Right lobe of liver (tissue), 6 donors: ENCODE data around the gene DEFB110. TPM values are rescaled to one million over a fixed set of nuclear protein-coding genes. Genes with fewer than 3 reads are reported as not detected.

Source experiments
- ATAC-seq, 4 donors: fragments of 200-7000 bp; cut with Tn5 transposase; one replicate each; pipeline ENCODE4 v1.9.1; 2020; ENCODE audit warnings: mild to moderate bottlenecking in 4 of 4, moderate library complexity in 4 of 4
- DNase-seq, 3 donors: peaks; one replicate each; pipeline ENCODE4 v3.0.0-alpha.2; 2020
- H3K27ac ChIP-seq, 3 donors: fragments of 200-600 bp; one replicate each; pipeline ENCODE4 v1.8.0; 2022
- H3K27me3 ChIP-seq, 2 donors: fragments of 200-600 bp; one replicate each; pipeline ENCODE4 v1.8.0; 2022
- H3K36me3 ChIP-seq, 4 donors: fragments of 200-600 bp; sonication (generic) in 1 of 4; one replicate each; pipeline versions ENCODE4 v1.5.1 to v1.8.0; 2017 to 2022; ENCODE audit warnings: control low read depth in 1 of 4
- H3K4me1 ChIP-seq, 4 donors: fragments of 200-600 bp; sonication (generic) in 1 of 4; one replicate each; pipeline versions ENCODE4 v1.5.1 to v1.8.0; 2017 to 2022; ENCODE audit warnings: control low read depth in 1 of 4
- H3K4me3 ChIP-seq, 3 donors: fragments of 200-600 bp; one replicate each; pipeline ENCODE4 v1.8.0; 2022
- H3K9me3 ChIP-seq, 4 donors: fragments of 200-600 bp; sonication (generic) in 1 of 4; one replicate each; pipeline versions ENCODE4 v1.5.1 to v1.8.0; 2017 to 2022; ENCODE audit warnings: control low read depth in 1 of 4
- CTCF ChIP-seq, 4 donors: fragments of 200-600 bp in 3 of 4; fragments of 450-650 bp in 1 of 4; IDR thresholded peaks; one replicate each; pipeline versions ENCODE4 v1.5.1 to v1.8.0; 2016 to 2022; ENCODE audit warnings: antibody characterized with exemption in 4 of 4, mild to moderate bottlenecking in 2 of 4
- POLR2A ChIP-seq: fragments of 450-650 bp; IDR thresholded peaks from one replicate; pipeline ENCODE4 v1.6.1; 2017; ENCODE audit warnings: antibody characterized with exemption, mild to moderate bottlenecking
- WGBS: methylation state at CpG from one replicate; pipeline ENCODE4 v1.1.6; 2018; ENCODE audit warnings: low coverage, low lambda C conversion rate; ENCODE audit not compliant: insufficient coverage; ENCODE audit errors: missing lambda C conversion rate; 5-methylcytosine and 5-hydroxymethylcytosine counted together
- intact Hi-C, 2 donors: fragments of 100-400 bp; cut with DNase I; formaldehyde crosslinking; loops; one replicate each; pipeline versions ENCODE4 v1.11.2 to v1.14.1; 2022
- total RNA-seq, 6 experiments: library from RNA; depleted of rRNA in 2 of 6; stranded (reverse); fragments of >200 nt in 2 of 6; fragmentation: NEBNext Ultra II Directional in 3 of 6; extraction: Animal tissue kit (Norgen Biotek cat#: 25700) in 3 of 6; gene quantifications; one replicate each; pipeline versions ENCODE4 v1.1.0 to v1.2.4, GENCODE V29; 2016 to 2023
- donor health status: DM: no; HTN: yes; CAD: no.
- donor health status: DM: no; HTN: no; CAD: no.
- donor health status: DM: no; HTN: no; CAD: no.
- donor health status: DM: no; HTN: yes; CAD: no.
- donor health status: DM: no; HTN: yes; CAD: no.

Gene DEFB110
- total RNA-seq, 6 experiments from 2014 or later, result not detected

- no peaks in the 10 kb centered on the region for H3K4me1 ChIP-seq
- TF ChIP-seq POLR2A, result no peak
- TF ChIP-seq CTCF (IDR thresholded peaks at IDR 0.05), result no peak
- peak overlapping the region in 1 of 3 donors; percentile 33 for H3K4me3 ChIP-seq
- ATAC-seq (peak in 3 of 4 donors; percentile 33 to 59 (median 59)), DNase-seq (no peak)
- no peaks in the 10 kb centered on the region for H3K27me3 ChIP-seq
- WGBS, result 32% methylated on average over 3 of the region's 3 CpGs
- no peaks in the 10 kb centered on the region for H3K9me3 ChIP-seq
- H3K27ac ChIP-seq, result no peak overlapping the region
- H3K36me3 ChIP-seq, result peaks cover 0 to 1% (median 0%) of the 10 kb centered on the region in 4 donors
- intact Hi-C loops, result no loop called here
Measured at GRCh38 chr6:49978332-49979226, 43.2 kb downstream of the DEFB110 start.

- DNase-seq (no peak), ATAC-seq (no peak)
- no peaks in the 10 kb centered on the region for H3K9me3 ChIP-seq
- no peaks in the 10 kb centered on the region for H3K27me3 ChIP-seq
- H3K4me3 ChIP-seq, result no peak within 1 kb of the TSS
- intact Hi-C loops, result no loop called here
- H3K4me1 ChIP-seq, result no peaks in the 10 kb centered on the region
- 37% methylated on average over 2 of the region's 2 CpGs for WGBS
- no peak for TF ChIP-seq POLR2A
- TF ChIP-seq CTCF (IDR thresholded peaks at IDR 0.05), result no peak
- no peaks in the 10 kb centered on the region for H3K36me3 ChIP-seq
- no peak within 1 kb of the TSS for H3K27ac ChIP-seq
Measured at GRCh38 chr6:49969605-49970004, 52.2 kb downstream of the DEFB110 start, which contains the start of gene DEFB113. Gene DEFB113, minus strand, starts transcription at chr6:49969625. Its CDS starts 0 bp downstream, at chr6:49969625.

Other genes with a start within 250 kb of the DEFB110 start
- gene PGK2, start 234.7 kb downstream of the DEFB110 start, total RNA-seq, result not detected
- not detected for gene CRISP1, start 155.5 kb downstream of the DEFB110 start, total RNA-seq
- gene DEFB114, start 57.8 kb downstream of the DEFB110 start, total RNA-seq, result not detected
- gene DEFB113, start 52.4 kb downstream of the DEFB110 start, total RNA-seq, result not detected
- not detected for gene DEFB112, start 27.9 kb upstream of the DEFB110 start, total RNA-seq